GM18505 (cell line): ENCODE data around the gene ZC3H12C.
"Not testable (repeated sequence)": the region's sequence is repeated elsewhere in the genome, so short reads cannot be mapped to it uniquely, and the experiment has no call there.

Experiments used
- ATAC-seq: cut with Tn5 transposase; IDR thresholded peaks from one replicate; pipeline ENCODE4 v1.9.1; 2021; ENCODE audit not compliant: unreplicated experiment
- POLR2A ChIP-seq: IDR thresholded peaks from 4 replicates; pipeline ENCODE4 v1.6.1; 2011; ENCODE audit warnings: borderline replicate concordance; ENCODE audit not compliant: insufficient read depth, insufficient read length; ENCODE audit errors: extremely low read depth

Gene ZC3H12C

GRCh38 chr11:110092515-110093406, at the start of gene ZC3H12C:
ZC3H12C (plus strand) TSS chr11:110093392; CDS start chr11:110093412, 20 bp downstream.
- peak; percentile 69 for ATAC-seq
- peak; percentile 59 for TF ChIP-seq POLR2A

- no peak for ATAC-seq
- TF ChIP-seq POLR2A: no peak
Observed at GRCh38 chr11:110044226-110044968, 48.8 kb upstream of the ZC3H12C start.

- TF ChIP-seq POLR2A: no peak
- ATAC-seq: no peak
Observed at GRCh38 chr11:110046775-110047380, 46.3 kb upstream of the ZC3H12C start.

- no peak for TF ChIP-seq POLR2A
- no peak for ATAC-seq
Observed at GRCh38 chr11:110049501-110050200, 43.5 kb upstream of the ZC3H12C start.

- no peak for ATAC-seq
- no peak for TF ChIP-seq POLR2A
Observed at GRCh38 chr11:110050201-110050506, 43.0 kb upstream of the ZC3H12C start.

- TF ChIP-seq POLR2A: no peak
- no peak for ATAC-seq
Observed at GRCh38 chr11:110053848-110054414, 39.3 kb upstream of the ZC3H12C start.

- TF ChIP-seq POLR2A: no peak
- no peak for ATAC-seq
Observed at GRCh38 chr11:110056956-110057355, 36.2 kb upstream of the ZC3H12C start.

GRCh38 chr11:110059706-110060463, 33.3 kb upstream of the ZC3H12C start:
- TF ChIP-seq POLR2A: no peak
- ATAC-seq: no peak

GRCh38 chr11:110061296-110061695, 31.9 kb upstream of the ZC3H12C start:
- no peak for ATAC-seq
- no peak for TF ChIP-seq POLR2A

- no peak for ATAC-seq
Observed at GRCh38 chr11:110062247-110062646, 30.9 kb upstream of the ZC3H12C start.

GRCh38 chr11:110065189-110065588, 28.0 kb upstream of the ZC3H12C start:
- no peak for ATAC-seq
- TF ChIP-seq POLR2A: no peak

More at GRCh38 chr11:110062247-110062646, 30.9 kb upstream of the ZC3H12C start:
- TF ChIP-seq POLR2A: no peak

- ATAC-seq: not testable (repeated sequence)
Observed at GRCh38 chr11:110068001-110068400, 25.2 kb upstream of the ZC3H12C start.
